GM23338 (cell line): ENCODE measurements around the gene CRYZ. TPM values are rescaled to one million over a fixed set of nuclear protein-coding genes. Genes with fewer than 3 reads are reported as not detected.

ENCODE experiments used
- ATAC-seq: fragments of 200-7000 bp; cut with Tn5 transposase; 3 replicates; pipeline ENCODE4 v1.9.1; 2020
- DNase-seq: peaks from one replicate; pipeline ENCODE4 v3.0.0-alpha.2; 2015; ENCODE audit warnings: low spot score
- H2AFZ ChIP-seq: fragments of 200-600 bp; sonication (generic); 2 replicates; pipeline ENCODE4 v1.8.0; 2016; ENCODE audit warnings: antibody characterized with exemption, mild to moderate bottlenecking, moderate library complexity
- H3F3A ChIP-seq: fragments of 200-600 bp; sonication (generic); replicated peaks from 2 replicates; pipeline ENCODE4 v1.8.0; 2017; ENCODE audit warnings: antibody characterized with exemption, mixed run types, low read depth
- H3K27ac ChIP-seq: fragments of 200-600 bp; sonication (generic); 2 replicates; pipeline ENCODE4 v1.6.1; 2016; ENCODE audit warnings: low read depth
- H3K27me3 ChIP-seq: fragments of 200-600 bp; sonication (generic); 2 replicates; pipeline ENCODE4 v1.8.0; 2016; ENCODE audit warnings: mild to moderate bottlenecking, mixed run types, moderate library complexity; ENCODE audit not compliant: insufficient read depth
- H3K36me3 ChIP-seq: fragments of 200-600 bp; sonication (generic); 2 replicates; pipeline ENCODE4 v1.8.0; 2016; ENCODE audit warnings: mild to moderate bottlenecking; ENCODE audit not compliant: insufficient read depth
- H3K4me1 ChIP-seq: fragments of 200-600 bp; sonication (generic); 2 replicates; pipeline ENCODE4 v1.8.0; 2016; ENCODE audit warnings: mild to moderate bottlenecking, moderate library complexity; ENCODE audit not compliant: insufficient read depth
- H3K4me2 ChIP-seq: fragments of 200-600 bp; sonication (generic); 2 replicates; pipeline ENCODE4 v1.7.1; 2017; ENCODE audit warnings: mixed run types
- H3K4me3 ChIP-seq: fragments of 200-600 bp; sonication (generic); 2 replicates; pipeline ENCODE4 v1.6.1; 2016; ENCODE audit warnings: mixed run types
- H3K79me2 ChIP-seq: fragments of 200-600 bp; sonication (generic); replicated peaks from 2 replicates; pipeline ENCODE4 v1.8.0; 2017; ENCODE audit warnings: mild to moderate bottlenecking; ENCODE audit not compliant: insufficient read depth
- H3K9me2 ChIP-seq: fragments of 200-600 bp; sonication (generic); 2 replicates; pipeline ENCODE4 v1.8.0; 2017; ENCODE audit not compliant: insufficient read depth
- H4K20me1 ChIP-seq: fragments of 200-600 bp; sonication (generic); replicated peaks from 2 replicates; pipeline ENCODE4 v1.8.0; 2017; ENCODE audit warnings: mild to moderate bottlenecking; ENCODE audit not compliant: insufficient read depth
- H3K27ac Mint-ChIP-seq: 2 replicates; pipeline ENCODE4 v1.8.0; 2020; ENCODE audit warnings: inconsistent platforms, mild to moderate bottlenecking, moderate library complexity, mixed read lengths
- H3K27me3 Mint-ChIP-seq: 3 replicates; pipeline ENCODE4 v1.8.0; 2022; ENCODE audit warnings: low read depth, mild to moderate bottlenecking, moderate library complexity, mixed read lengths, inconsistent platforms; ENCODE audit not compliant: insufficient read depth, poor library complexity
- H3K36me3 Mint-ChIP-seq: 3 replicates; pipeline ENCODE4 v1.8.0; 2021; ENCODE audit warnings: low read depth, mild to moderate bottlenecking, inconsistent platforms, moderate library complexity, mixed read lengths
- H3K4me1 Mint-ChIP-seq: 3 replicates; pipeline ENCODE4 v1.8.0; 2020; ENCODE audit warnings: mild to moderate bottlenecking, inconsistent platforms, mixed read lengths
- H3K4me3 Mint-ChIP-seq: 3 replicates; pipeline ENCODE4 v1.8.0; 2021; ENCODE audit warnings: moderate library complexity, mild to moderate bottlenecking, inconsistent platforms, mixed read lengths
- H3K9me3 Mint-ChIP-seq: 3 replicates; pipeline ENCODE4 v1.8.0; 2020; ENCODE audit warnings: moderate library complexity, mild to moderate bottlenecking, inconsistent platforms, mixed read lengths
- CREB1 ChIP-seq: fragments of 250-450 bp; sonication (Bioruptor Pico); IDR thresholded peaks from 2 replicates; pipeline ENCODE4 v1.5.0; 2020; ENCODE audit warnings: low read depth, mild to moderate bottlenecking, moderate library complexity
- EZH2 ChIP-seq: fragments of 200-600 bp; sonication (generic); IDR thresholded peaks from one replicate; pipeline ENCODE4 v1.8.0; 2017; ENCODE audit warnings: antibody characterized with exemption, mild to moderate bottlenecking, low read depth; ENCODE audit not compliant: unreplicated experiment
- EZH2phosphoT487 ChIP-seq: fragments of 200-600 bp; sonication (generic); IDR thresholded peaks from one replicate; pipeline ENCODE4 v1.8.1; 2018; ENCODE audit warnings: antibody characterized with exemption; ENCODE audit not compliant: unreplicated experiment
- JUNB ChIP-seq: IDR thresholded peaks from one replicate; pipeline ENCODE4 v1.6.1; 2016; ENCODE audit warnings: antibody characterized with exemption; ENCODE audit not compliant: unreplicated experiment
- NANOG ChIP-seq: IDR thresholded peaks from 2 replicates; pipeline ENCODE4 v1.6.1; 2016; ENCODE audit warnings: antibody characterized with exemption, borderline replicate concordance
- POLR2AphosphoS5 ChIP-seq: IDR thresholded peaks from 2 replicates; pipeline ENCODE4 v1.6.1; 2016; ENCODE audit warnings: antibody characterized with exemption, low read depth
- STAT1 ChIP-seq: IDR thresholded peaks from one replicate; pipeline ENCODE4 v1.6.1; 2016; ENCODE audit warnings: antibody characterized with exemption; ENCODE audit not compliant: unreplicated experiment
- ZNF114 ChIP-seq: fragments of 250-450 bp; sonication (Bioruptor Pico); IDR thresholded peaks from 2 replicates; pipeline ENCODE4 v1.5.0; 2020; ENCODE audit warnings: mild to moderate bottlenecking, moderate library complexity
- ZNF331 ChIP-seq: fragments of 250-450 bp; sonication (Bioruptor Pico); IDR thresholded peaks from 2 replicates; pipeline ENCODE4 v1.5.0; 2020; ENCODE audit warnings: low read depth, mild to moderate bottlenecking, moderate library complexity
- long read RNA-seq: library from polyadenylated mRNA; unstranded; transcript quantifications from one replicate; pipeline ENCODE4 v2.0.0, GENCODE V29; 2020; ENCODE audit not compliant: unreplicated experiment
- polyA plus RNA-seq: library from polyadenylated mRNA; unstranded; fragments of >200 nt; fragmentation: Nextera tagmentation; extraction: Ambion mirVana; gene quantifications from 2 replicates; pipeline ENCODE4 v1.2.1, GENCODE V29; 2016
- total RNA-seq: library from RNA; depleted of rRNA; stranded (reverse); fragments of >200 nt; shearing (Covaris generic); gene quantifications from 2 replicates; pipeline ENCODE4 v1.2.3, GENCODE V29; 2014; rRNA removed
- TF ChIP-seq, protein P1 (sequence below): IDR thresholded peaks from one replicate; pipeline ENCODE4 v1.6.1; 2018; ENCODE audit warnings: antibody characterized with exemption; ENCODE audit not compliant: unreplicated experiment
- TF ChIP-seq, protein P2 (sequence below): IDR thresholded peaks from 2 replicates; pipeline ENCODE4 v1.6.1; 2016; ENCODE audit warnings: antibody characterized with exemption
- TF ChIP-seq, protein P3 (sequence below): fragments of 250-450 bp; sonication (Bioruptor Pico); IDR thresholded peaks from 2 replicates; pipeline ENCODE4 v1.5.0; 2020; ENCODE audit warnings: mild to moderate bottlenecking, moderate library complexity

The CRYZ gene, protein sequence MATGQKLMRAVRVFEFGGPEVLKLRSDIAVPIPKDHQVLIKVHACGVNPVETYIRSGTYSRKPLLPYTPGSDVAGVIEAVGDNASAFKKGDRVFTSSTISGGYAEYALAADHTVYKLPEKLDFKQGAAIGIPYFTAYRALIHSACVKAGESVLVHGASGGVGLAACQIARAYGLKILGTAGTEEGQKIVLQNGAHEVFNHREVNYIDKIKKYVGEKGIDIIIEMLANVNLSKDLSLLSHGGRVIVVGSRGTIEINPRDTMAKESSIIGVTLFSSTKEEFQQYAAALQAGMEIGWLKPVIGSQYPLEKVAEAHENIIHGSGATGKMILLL
- total RNA-seq (45.7 and 57.2 TPM in 2 replicates), polyA plus RNA-seq (52.9 and 57.8 TPM in 2 replicates)
- long read RNA-seq, transcript CRYZ-201 (9 exons, 1,888 nt) = major isoform, 21 of 28 reads
- long read RNA-seq, partial matches to known transcripts = 2 of 28 reads
- long read RNA-seq, other reads (novel, unspliced or antisense) = 0 of 28 reads

DNA sequence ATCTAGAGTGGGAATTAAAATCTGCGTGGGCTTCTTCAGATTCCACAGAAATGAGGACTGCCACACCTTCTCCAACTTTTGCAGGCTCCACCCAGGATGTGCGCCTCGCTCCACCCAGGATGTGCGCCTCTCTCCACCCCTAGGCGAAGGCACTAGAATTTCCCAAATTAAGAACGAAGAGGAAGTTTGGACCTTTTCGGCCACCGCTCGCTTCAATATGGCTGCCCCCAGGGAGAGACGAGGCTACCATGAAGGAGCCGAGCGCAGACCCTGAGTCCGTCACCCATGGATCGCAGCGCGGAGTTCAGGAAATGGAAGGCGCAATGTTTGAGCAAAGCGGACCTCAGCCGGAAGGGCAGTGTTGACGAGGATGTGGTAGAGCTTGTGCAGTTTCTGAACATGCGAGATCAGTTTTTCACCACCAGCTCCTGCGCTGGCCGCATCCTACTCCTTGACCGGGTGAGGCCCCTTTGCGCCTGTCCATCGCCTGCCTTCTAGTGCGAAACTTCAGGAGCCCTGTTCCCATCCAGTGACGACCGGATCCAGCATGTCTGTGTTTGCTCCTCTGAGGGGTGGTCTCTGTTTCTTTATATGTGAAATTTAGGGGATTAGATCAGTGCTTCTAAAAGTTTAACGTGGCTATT lies at the start of gene CRYZ, which contains the start of gene TYW3:
TSS of gene CRYZ (minus strand) at position 91 of the 644 bp plus-strand sequence. CDS start 8,229 bp downstream, outside the sequence.
TSS of gene TYW3 (plus strand) at position 193 of the 644 bp plus-strand sequence. CDS start at position 286, 93 bp downstream.
- H3K4me1 ChIP-seq = peaks cover 23% of the 10 kb centered on the region
- peaks cover 8% of the 10 kb centered on the region; the same call in 1 of the 2 replicates for H3K36me3 ChIP-seq
- ATAC-seq = peak; percentile 85
- H4K20me1 ChIP-seq = no peaks in the 10 kb centered on the region
- H3K27me3 Mint-ChIP-seq = peaks cover 2% of the 10 kb centered on the region
- no peaks in the 10 kb centered on the region for H3K27me3 ChIP-seq
- peaks cover 24% of the 10 kb centered on the region for H3K4me1 Mint-ChIP-seq
- H3K4me3 ChIP-seq = peak within 1 kb of the TSS; percentile 59
- peak within 1 kb of the TSS; percentile 5; the same call in 1 of the 2 replicates for H2AFZ ChIP-seq
- peak within 1 kb of the TSS; percentile 75 for H3K4me2 ChIP-seq
- H3K27ac Mint-ChIP-seq = peak within 1 kb of the TSS; percentile 99
- H3K27ac ChIP-seq = peak within 1 kb of the TSS; percentile 96
- peaks cover 32% of the 10 kb centered on the region for H3K36me3 Mint-ChIP-seq
- peaks cover 48% of the 10 kb centered on the region for H3K79me2 ChIP-seq
- peak; percentile 92 for DNase-seq
- peaks cover 1% of the 10 kb centered on the region; the same call in 1 of the 3 replicates for H3K9me3 Mint-ChIP-seq
- H3F3A ChIP-seq = no peaks in the 10 kb centered on the region
- no peaks in the 10 kb centered on the region for H3K9me2 ChIP-seq
- peak within 1 kb of the TSS; percentile 88 for H3K4me3 Mint-ChIP-seq
- TF ChIP-seq ZNF331 = no peak
- TF ChIP-seq JUNB = no peak
- peak; percentile 82 for TF ChIP-seq POLR2AphosphoS5
- TF ChIP-seq STAT1 = no peak
- TF ChIP-seq, protein P1, sequence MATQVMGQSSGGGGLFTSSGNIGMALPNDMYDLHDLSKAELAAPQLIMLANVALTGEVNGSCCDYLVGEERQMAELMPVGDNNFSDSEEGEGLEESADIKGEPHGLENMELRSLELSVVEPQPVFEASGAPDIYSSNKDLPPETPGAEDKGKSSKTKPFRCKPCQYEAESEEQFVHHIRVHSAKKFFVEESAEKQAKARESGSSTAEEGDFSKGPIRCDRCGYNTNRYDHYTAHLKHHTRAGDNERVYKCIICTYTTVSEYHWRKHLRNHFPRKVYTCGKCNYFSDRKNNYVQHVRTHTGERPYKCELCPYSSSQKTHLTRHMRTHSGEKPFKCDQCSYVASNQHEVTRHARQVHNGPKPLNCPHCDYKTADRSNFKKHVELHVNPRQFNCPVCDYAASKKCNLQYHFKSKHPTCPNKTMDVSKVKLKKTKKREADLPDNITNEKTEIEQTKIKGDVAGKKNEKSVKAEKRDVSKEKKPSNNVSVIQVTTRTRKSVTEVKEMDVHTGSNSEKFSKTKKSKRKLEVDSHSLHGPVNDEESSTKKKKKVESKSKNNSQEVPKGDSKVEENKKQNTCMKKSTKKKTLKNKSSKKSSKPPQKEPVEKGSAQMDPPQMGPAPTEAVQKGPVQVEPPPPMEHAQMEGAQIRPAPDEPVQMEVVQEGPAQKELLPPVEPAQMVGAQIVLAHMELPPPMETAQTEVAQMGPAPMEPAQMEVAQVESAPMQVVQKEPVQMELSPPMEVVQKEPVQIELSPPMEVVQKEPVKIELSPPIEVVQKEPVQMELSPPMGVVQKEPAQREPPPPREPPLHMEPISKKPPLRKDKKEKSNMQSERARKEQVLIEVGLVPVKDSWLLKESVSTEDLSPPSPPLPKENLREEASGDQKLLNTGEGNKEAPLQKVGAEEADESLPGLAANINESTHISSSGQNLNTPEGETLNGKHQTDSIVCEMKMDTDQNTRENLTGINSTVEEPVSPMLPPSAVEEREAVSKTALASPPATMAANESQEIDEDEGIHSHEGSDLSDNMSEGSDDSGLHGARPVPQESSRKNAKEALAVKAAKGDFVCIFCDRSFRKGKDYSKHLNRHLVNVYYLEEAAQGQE = no peak
- TF ChIP-seq NANOG = no peak
- TF ChIP-seq ZNF114 (CRISPR knock-in tag) = no peak
- no peak for TF ChIP-seq EZH2
- 0 out of 2 replicates have a peak, but pooled peaks have one; percentile 2 for TF ChIP-seq CREB1 (CRISPR knock-in tag)
- TF ChIP-seq, protein P2, sequence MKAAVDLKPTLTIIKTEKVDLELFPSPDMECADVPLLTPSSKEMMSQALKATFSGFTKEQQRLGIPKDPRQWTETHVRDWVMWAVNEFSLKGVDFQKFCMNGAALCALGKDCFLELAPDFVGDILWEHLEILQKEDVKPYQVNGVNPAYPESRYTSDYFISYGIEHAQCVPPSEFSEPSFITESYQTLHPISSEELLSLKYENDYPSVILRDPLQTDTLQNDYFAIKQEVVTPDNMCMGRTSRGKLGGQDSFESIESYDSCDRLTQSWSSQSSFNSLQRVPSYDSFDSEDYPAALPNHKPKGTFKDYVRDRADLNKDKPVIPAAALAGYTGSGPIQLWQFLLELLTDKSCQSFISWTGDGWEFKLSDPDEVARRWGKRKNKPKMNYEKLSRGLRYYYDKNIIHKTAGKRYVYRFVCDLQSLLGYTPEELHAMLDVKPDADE = peak; percentile 82; the same call in 1 of the 2 replicates
- TF ChIP-seq, protein P3, sequence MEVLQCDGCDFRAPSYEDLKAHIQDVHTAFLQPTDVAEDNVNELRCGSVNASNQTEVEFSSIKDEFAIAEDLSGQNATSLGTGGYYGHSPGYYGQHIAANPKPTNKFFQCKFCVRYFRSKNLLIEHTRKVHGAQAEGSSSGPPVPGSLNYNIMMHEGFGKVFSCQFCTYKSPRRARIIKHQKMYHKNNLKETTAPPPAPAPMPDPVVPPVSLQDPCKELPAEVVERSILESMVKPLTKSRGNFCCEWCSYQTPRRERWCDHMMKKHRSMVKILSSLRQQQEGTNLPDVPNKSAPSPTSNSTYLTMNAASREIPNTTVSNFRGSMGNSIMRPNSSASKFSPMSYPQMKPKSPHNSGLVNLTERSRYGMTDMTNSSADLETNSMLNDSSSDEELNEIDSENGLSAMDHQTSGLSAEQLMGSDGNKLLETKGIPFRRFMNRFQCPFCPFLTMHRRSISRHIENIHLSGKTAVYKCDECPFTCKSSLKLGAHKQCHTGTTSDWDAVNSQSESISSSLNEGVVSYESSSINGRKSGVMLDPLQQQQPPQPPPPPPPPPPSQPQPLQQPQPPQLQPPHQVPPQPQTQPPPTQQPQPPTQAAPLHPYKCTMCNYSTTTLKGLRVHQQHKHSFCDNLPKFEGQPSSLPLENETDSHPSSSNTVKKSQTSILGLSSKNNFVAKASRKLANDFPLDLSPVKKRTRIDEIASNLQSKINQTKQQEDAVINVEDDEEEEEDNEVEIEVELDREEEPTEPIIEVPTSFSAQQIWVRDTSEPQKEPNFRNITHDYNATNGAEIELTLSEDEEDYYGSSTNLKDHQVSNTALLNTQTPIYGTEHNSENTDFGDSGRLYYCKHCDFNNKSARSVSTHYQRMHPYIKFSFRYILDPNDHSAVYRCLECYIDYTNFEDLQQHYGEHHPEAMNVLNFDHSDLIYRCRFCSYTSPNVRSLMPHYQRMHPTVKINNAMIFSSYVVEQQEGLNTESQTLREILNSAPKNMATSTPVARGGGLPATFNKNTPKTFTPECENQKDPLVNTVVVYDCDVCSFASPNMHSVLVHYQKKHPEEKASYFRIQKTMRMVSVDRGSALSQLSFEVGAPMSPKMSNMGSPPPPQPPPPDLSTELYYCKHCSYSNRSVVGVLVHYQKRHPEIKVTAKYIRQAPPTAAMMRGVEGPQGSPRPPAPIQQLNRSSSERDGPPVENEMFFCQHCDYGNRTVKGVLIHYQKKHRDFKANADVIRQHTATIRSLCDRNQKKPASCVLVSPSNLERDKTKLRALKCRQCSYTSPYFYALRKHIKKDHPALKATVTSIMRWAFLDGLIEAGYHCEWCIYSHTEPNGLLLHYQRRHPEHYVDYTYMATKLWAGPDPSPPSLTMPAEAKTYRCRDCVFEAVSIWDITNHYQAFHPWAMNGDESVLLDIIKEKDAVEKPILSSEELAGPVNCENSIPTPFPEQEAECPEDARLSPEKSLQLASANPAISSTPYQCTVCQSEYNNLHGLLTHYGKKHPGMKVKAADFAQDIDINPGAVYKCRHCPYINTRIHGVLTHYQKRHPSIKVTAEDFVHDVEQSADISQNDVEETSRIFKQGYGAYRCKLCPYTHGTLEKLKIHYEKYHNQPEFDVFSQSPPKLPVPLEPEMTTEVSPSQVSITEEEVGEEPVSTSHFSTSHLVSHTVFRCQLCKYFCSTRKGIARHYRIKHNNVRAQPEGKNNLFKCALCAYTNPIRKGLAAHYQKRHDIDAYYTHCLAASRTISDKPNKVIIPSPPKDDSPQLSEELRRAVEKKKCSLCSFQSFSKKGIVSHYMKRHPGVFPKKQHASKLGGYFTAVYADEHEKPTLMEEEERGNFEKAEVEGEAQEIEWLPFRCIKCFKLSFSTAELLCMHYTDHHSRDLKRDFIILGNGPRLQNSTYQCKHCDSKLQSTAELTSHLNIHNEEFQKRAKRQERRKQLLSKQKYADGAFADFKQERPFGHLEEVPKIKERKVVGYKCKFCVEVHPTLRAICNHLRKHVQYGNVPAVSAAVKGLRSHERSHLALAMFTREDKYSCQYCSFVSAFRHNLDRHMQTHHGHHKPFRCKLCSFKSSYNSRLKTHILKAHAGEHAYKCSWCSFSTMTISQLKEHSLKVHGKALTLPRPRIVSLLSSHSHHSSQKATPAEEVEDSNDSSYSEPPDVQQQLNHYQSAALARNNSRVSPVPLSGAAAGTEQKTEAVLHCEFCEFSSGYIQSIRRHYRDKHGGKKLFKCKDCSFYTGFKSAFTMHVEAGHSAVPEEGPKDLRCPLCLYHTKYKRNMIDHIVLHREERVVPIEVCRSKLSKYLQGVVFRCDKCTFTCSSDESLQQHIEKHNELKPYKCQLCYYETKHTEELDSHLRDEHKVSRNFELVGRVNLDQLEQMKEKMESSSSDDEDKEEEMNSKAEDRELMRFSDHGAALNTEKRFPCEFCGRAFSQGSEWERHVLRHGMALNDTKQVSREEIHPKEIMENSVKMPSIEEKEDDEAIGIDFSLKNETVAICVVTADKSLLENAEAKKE (CRISPR knock-in tag) = no peak
- no peak for TF ChIP-seq EZH2phosphoT487
